22Rv1 (cell line): ENCODE data around the gene IGFBP5.

ENCODE experiments used
- CTCF ChIP-seq: fragments of 450-650 bp; IDR thresholded peaks from 2 replicates; pipeline ENCODE4 v1.5.1; 2017; ENCODE audit warnings: mild to moderate bottlenecking
- ZFX ChIP-seq: fragments of 450-650 bp; IDR thresholded peaks from 2 replicates; pipeline ENCODE4 v1.6.1; 2017; ENCODE audit warnings: antibody characterized with exemption, borderline replicate concordance

- TF ChIP-seq CTCF (no peak), ZFX (no peak)
Measured at GRCh38 chr2:216733046-216733445, 37.7 kb upstream of the IGFBP5 start.
